Measurements from ENCODE around the gene TTPAL.
"Not testable (repeated sequence)": the region's sequence is repeated elsewhere in the genome, so short reads cannot be mapped to it uniquely, and the experiment has no call there.

Gene TTPAL

GRCh38 chr20:44470327-44470726 is 5.3 kb upstream of the TTPAL start:
- no peak for DNase-seq

- no peak for DNase-seq
These were observed 4.2 kb upstream of the TTPAL start for GRCh38 chr20:44471481-44471882.

- not testable (repeated sequence) for DNase-seq
These were observed 3.4 kb upstream of the TTPAL start for GRCh38 chr20:44472283-44472682.

- DNase-seq: no peak
These were observed 341 bp upstream of the TTPAL start for GRCh38 chr20:44475372-44475693.

- DNase-seq: no peak
These were observed 1.5 kb downstream of the TTPAL start for GRCh38 chr20:44477151-44477550.

GRCh38 chr20:44478206-44478605 is 2.5 kb downstream of the TTPAL start:
- no peak for DNase-seq

GRCh38 chr20:44479643-44480042 is 4.0 kb downstream of the TTPAL start:
- no peak for DNase-seq

GRCh38 chr20:44480097-44480496 is 4.4 kb downstream of the TTPAL start:
- no peak for DNase-seq

- no peak for DNase-seq
These were observed 6.2 kb downstream of the TTPAL start for GRCh38 chr20:44481719-44482416.

- DNase-seq: no peak
These were observed 7.4 kb downstream of the TTPAL start for GRCh38 chr20:44483112-44483511.

- DNase-seq: no peak
These were observed 9.6 kb downstream of the TTPAL start for GRCh38 chr20:44485078-44485829.

GRCh38 chr20:44485830-44486198 is 10.1 kb downstream of the TTPAL start:
- no peak for DNase-seq

GRCh38 chr20:44488551-44488950 is 12.9 kb downstream of the TTPAL start:
- no peak for DNase-seq

- DNase-seq: no peak
These were observed 13.5 kb downstream of the TTPAL start for GRCh38 chr20:44489223-44489622.

- peak; percentile 39 for DNase-seq
These were observed 14.3 kb downstream of the TTPAL start for GRCh38 chr20:44489931-44490330.

- DNase-seq: no peak
These were observed 16.1 kb downstream of the TTPAL start for GRCh38 chr20:44491635-44492395.

- no peak for DNase-seq
These were observed 18.6 kb downstream of the TTPAL start for GRCh38 chr20:44494266-44494665.

GRCh38 chr20:44494681-44495080 is 19.0 kb downstream of the TTPAL start:
- DNase-seq: no peak

- no peak for DNase-seq
These were observed 19.6 kb downstream of the TTPAL start for GRCh38 chr20:44495257-44495656.

- no peak for DNase-seq
These were observed 20.3 kb downstream of the TTPAL start for GRCh38 chr20:44495802-44496481.

- DNase-seq: peak; percentile 65
These were observed 21.3 kb downstream of the TTPAL start for GRCh38 chr20:44496976-44497375.

GRCh38 chr20:44497761-44498160 is 22.1 kb downstream of the TTPAL start:
- DNase-seq: no peak

- DNase-seq: no peak
These were observed 24.5 kb downstream of the TTPAL start for GRCh38 chr20:44500221-44500620.
